ENCODE measurements around the gene PXN. TPM values are rescaled to one million over a fixed set of nuclear protein-coding genes. Genes with fewer than 3 reads are reported as not detected.

Gene PXN
- total and polyA plus RNA-seq, 8 donors: 27.2 to 129 (median 49.0) TPM

DNA sequence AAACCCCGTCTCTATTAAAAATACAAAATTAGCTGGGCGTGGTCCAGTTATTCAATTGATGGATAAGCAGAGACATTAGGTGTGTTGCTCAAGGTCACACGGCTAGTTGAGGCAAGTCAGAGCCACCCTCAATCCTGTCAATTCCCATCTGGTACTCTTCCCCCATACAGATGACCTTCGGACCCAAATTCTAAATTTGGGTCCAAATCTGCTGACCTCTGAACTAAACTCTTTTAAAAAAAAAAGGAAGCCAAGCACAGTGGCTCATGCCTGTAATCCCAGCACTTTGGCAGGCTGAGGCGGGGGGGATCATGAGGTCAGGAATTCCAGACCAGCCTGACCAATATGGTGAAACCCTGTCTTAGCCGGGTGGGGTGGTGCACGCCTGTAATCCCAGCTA is 94.9 kb downstream of the PXN start:
- no peaks in the 10 kb centered on the region for H3K9me3 ChIP-seq
- H3K36me3 ChIP-seq: peaks cover 92 to 100% (median 100%) of the 10 kb centered on the region in 4 donors
- H3K4me3 ChIP-seq: no peak overlapping the region
- no peak overlapping the region for H3K27ac ChIP-seq
- DNase-seq: no peak
- 89 to 96% (median 95%) methylated on average over 7 of the region's 7 CpGs for WGBS, 5 donors
- TF ChIP-seq POLR2AphosphoS5 (IDR thresholded peaks at IDR 0.05) (no peak), POLR2A (IDR thresholded peaks at IDR 0.05) (no peak), EP300 (IDR thresholded peaks at IDR 0.05) (no peak)
- TF ChIP-seq, protein P1, sequence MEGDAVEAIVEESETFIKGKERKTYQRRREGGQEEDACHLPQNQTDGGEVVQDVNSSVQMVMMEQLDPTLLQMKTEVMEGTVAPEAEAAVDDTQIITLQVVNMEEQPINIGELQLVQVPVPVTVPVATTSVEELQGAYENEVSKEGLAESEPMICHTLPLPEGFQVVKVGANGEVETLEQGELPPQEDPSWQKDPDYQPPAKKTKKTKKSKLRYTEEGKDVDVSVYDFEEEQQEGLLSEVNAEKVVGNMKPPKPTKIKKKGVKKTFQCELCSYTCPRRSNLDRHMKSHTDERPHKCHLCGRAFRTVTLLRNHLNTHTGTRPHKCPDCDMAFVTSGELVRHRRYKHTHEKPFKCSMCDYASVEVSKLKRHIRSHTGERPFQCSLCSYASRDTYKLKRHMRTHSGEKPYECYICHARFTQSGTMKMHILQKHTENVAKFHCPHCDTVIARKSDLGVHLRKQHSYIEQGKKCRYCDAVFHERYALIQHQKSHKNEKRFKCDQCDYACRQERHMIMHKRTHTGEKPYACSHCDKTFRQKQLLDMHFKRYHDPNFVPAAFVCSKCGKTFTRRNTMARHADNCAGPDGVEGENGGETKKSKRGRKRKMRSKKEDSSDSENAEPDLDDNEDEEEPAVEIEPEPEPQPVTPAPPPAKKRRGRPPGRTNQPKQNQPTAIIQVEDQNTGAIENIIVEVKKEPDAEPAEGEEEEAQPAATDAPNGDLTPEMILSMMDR (IDR thresholded peaks at IDR 0.05): no peak
- H3K4me1 ChIP-seq: no peaks in the 10 kb centered on the region
- intact Hi-C loops (cut with DNase I; ENCODE audit: low total_unique reads): no loop called here
- H3K27me3 ChIP-seq: no peaks in the 10 kb centered on the region

DNA sequence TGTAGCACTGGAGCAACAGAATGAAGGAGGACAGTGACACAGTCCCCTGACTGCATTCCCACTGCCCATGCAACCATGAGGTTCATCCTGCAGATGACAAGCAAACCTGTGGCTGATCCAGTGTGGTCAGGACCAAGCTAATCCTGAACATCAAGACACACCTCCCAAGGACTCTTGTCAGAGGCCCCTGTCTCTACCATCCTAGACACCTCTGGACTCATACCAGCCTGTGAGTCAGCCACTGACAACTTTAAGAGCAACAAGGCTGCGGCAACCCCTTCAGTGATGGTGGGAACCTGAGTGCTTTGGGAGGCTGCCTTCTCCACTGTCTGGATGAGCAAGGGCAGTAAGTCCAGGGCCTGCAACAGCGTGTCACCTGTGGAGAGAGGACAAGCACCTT is 95.6 kb downstream of the PXN start:
- intact Hi-C loops (cut with DNase I; ENCODE audit: low total_unique reads): no loop called here
- Histone ChIP-seq H3K36me3 (peaks cover 91 to 100% (median 100%) of the 10 kb centered on the region in 4 donors), H3K27me3 (no peaks in the 10 kb centered on the region), H3K9me3 (no peaks in the 10 kb centered on the region), H3K4me1 (no peaks in the 10 kb centered on the region), H3K4me3 (no peak overlapping the region), H3K27ac (no peak overlapping the region)
- WGBS, 5 donors: 93 to 100% (median 96%) methylated on average over 2 of the region's 2 CpGs
- TF ChIP-seq POLR2A (IDR thresholded peaks at IDR 0.05) (no peak), EP300 (IDR thresholded peaks at IDR 0.05) (no peak), POLR2AphosphoS5 (IDR thresholded peaks at IDR 0.05) (no peak)
- TF ChIP-seq, protein P1 (IDR thresholded peaks at IDR 0.05): no peak
- no peak for DNase-seq

DNA sequence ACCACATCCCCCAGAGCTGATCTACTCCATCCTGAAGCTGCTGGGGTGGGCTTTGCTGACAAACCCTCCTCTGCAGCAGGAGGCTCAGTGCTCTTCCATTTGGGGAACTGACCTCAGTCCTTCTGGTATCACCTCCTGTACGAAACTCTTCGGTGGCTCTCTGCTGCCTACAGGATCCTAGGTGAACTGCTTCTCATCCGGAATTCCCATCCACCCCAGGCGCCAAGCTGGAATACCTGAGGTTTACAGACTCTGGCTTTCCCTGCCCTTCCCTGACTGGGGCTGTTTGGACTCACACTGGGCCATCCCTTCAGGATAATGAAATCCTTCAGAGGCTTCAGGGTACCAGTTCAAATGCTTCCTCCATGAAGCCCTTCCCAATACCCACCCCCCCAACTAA is 97.2 kb downstream of the PXN start:
- WGBS, 5 donors: 87 to 99% (median 94%) methylated on average over 4 of the region's 4 CpGs
- DNase-seq: no peak
- peaks cover 89 to 100% (median 100%) of the 10 kb centered on the region in 4 donors for H3K36me3 ChIP-seq

DNA sequence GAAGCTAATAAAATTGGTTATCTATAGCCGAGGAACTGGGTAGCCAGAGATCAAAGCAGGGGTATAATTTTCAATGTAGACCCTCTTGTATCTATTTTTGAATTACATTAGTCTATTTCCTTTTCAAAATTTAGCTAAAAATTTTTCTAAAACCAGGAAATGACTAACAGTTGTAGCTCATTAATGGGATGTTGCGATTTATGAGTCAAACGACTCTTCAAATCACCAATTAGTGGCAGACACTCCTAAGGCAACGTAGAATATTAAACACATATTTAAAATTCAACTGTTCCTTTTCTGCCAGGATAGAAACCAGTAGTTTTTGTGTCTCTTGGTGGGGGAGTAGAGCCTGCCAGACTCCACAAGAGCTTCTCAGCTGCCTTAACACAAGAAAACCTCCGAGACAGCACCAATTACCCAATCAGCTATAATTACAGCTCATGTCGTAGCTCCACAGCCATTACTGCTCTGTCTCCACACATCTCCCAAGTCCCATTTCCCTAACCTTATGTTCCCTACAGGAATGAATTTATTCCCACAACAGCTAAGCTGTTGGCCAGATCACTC is 97.9 kb downstream of the PXN start:
- H3K4me3 ChIP-seq: no peak overlapping the region
- no peaks in the 10 kb centered on the region for H3K4me1 ChIP-seq
- 87 to 95% (median 92%) methylated on average over 6 of the region's 6 CpGs for WGBS, 5 donors
- peaks cover 89 to 100% (median 100%) of the 10 kb centered on the region in 4 donors for H3K36me3 ChIP-seq
- H3K27ac ChIP-seq: no peak overlapping the region
- TF ChIP-seq POLR2A (IDR thresholded peaks at IDR 0.05) (no peak), EP300 (IDR thresholded peaks at IDR 0.05) (no peak), POLR2AphosphoS5 (IDR thresholded peaks at IDR 0.05) (no peak)
- TF ChIP-seq, protein P1 (IDR thresholded peaks at IDR 0.05): no peak
- H3K9me3 ChIP-seq: no peaks in the 10 kb centered on the region
- intact Hi-C loops (cut with DNase I; ENCODE audit: low total_unique reads): no loop called here
- DNase-seq: no peak
- no peaks in the 10 kb centered on the region for H3K27me3 ChIP-seq

More for the DNA sequence above, 97.2 kb downstream of the PXN start:
- Histone ChIP-seq H3K4me3 (no peak overlapping the region), H3K27ac (no peak overlapping the region), H3K27me3 (no peaks in the 10 kb centered on the region), H3K9me3 (no peaks in the 10 kb centered on the region), H3K4me1 (no peaks in the 10 kb centered on the region)
- no peak for TF ChIP-seq EP300 (IDR thresholded peaks at IDR 0.05)
- TF ChIP-seq, protein P1 (IDR thresholded peaks at IDR 0.05): no peak
- TF ChIP-seq POLR2AphosphoS5 (IDR thresholded peaks at IDR 0.05): no peak
- TF ChIP-seq POLR2A (IDR thresholded peaks at IDR 0.05): no peak
- intact Hi-C loops (cut with DNase I; ENCODE audit: low total_unique reads): no loop called here

Data from stomach (tissue), 9 donors.